Muscle layer of duodenum (tissue), 2 donors: Measurements from ENCODE around the gene NEK9.

Source experiments
- H3K27ac ChIP-seq: one replicate; pipeline ENCODE4 v1.7.0; 2013; ENCODE audit warnings: mild to moderate bottlenecking, low read length
- H3K27me3 ChIP-seq: one replicate; pipeline ENCODE4 v1.7.0; 2013; ENCODE audit warnings: low read depth, mild to moderate bottlenecking, control low read depth, low read length
- H3K36me3 ChIP-seq, 2 donors: one replicate each; pipeline ENCODE4 v1.7.0; 2013; ENCODE audit warnings: low read length in 2 of 2, control low read depth in 1 of 2, mild to moderate bottlenecking in 1 of 2; ENCODE audit not compliant: insufficient read depth in 2 of 2, control insufficient read depth in 1 of 2
- H3K4me1 ChIP-seq, 2 donors: one replicate each; pipeline ENCODE4 v1.7.0; 2013; ENCODE audit warnings: low read length in 2 of 2, mild to moderate bottlenecking in 2 of 2, control low read depth in 1 of 2, moderate library complexity in 1 of 2; ENCODE audit not compliant: insufficient read depth in 2 of 2, control insufficient read depth in 1 of 2
- H3K4me3 ChIP-seq, 2 donors: one replicate each; pipeline ENCODE4 v1.7.0; 2013; ENCODE audit warnings: low read length in 2 of 2, low read depth in 1 of 2, mild to moderate bottlenecking in 1 of 2
- H3K9me3 ChIP-seq, 2 donors: one replicate each; pipeline ENCODE4 v1.7.0; 2013; ENCODE audit warnings: low read length in 2 of 2, control low read depth in 1 of 2, mild to moderate bottlenecking in 1 of 2; ENCODE audit not compliant: control insufficient read depth in 1 of 2
- donor health status: healthy.

NEK9 gene

DNA sequence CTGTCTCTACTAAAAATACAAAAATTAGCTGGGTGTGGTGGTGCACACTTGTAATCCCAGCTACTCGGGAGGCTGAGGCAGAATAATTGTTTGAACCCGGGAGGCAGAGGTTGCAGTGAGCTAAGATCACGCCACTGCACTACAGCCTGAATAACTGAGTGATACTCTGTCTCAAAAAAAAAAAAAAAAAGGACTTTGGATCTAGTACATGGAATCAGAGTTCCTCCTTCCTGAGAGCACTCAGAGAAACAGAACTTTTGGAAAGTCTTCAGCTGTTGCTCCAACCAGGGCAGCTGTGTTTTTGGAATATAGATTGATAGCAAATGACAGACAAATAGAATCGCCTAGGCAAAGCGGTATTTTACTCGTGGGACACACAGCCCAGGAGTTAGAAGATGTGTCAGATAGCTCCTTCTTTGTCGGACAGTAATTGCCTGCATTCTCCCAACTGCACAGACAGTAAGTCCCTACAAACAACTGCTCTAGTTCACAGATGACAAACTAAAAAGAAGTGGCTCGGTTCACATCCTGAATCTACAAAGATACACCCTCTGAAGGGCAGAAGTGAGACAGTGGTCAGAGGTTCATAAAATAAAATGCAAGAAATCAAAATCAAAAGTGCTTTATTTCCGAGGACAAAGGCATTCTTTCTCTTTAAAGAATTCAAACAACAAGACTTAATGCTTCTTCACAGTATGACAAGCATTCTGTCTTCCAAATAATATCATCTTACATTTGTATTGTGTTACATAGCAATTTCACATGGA is 17.1 kb upstream of the NEK9 start:
- Histone ChIP-seq H3K36me3 (peaks cover 4 to 8% of the 10 kb centered on the region in 2 donors), H3K27me3 (no peaks in the 10 kb centered on the region), H3K9me3 (no peaks in the 10 kb centered on the region), H3K27ac (peak overlapping the region; percentile 40), H3K4me1 (peaks cover 7 to 26% of the 10 kb centered on the region in 2 donors), H3K4me3 (no peak overlapping the region)

DNA sequence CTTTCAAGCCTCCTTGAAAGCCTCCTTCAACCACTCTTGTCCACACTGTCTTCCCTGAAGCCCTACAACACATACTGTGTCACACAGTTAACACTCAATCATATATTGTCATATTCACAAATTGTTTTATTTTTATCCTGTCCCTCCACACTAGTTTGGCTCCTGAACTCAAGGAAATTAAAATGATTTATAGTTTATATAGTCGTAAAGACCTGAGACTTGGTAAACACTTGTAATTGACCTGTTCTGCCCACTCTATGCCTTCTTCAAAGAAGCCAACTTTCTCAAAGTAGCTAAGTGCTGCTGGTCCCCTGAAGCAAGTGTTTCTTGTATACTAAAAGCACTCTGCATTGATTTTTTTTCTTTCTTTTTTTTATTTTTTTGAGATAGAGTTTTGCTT is 15.6 kb upstream of the NEK9 start:
- H3K27ac ChIP-seq, result no peak overlapping the region
- no peaks in the 10 kb centered on the region for H3K9me3 ChIP-seq
- H3K27me3 ChIP-seq, result no peaks in the 10 kb centered on the region
- peaks cover 8 to 30% of the 10 kb centered on the region in 2 donors for H3K4me1 ChIP-seq
- H3K4me3 ChIP-seq, result no peak overlapping the region
- peaks cover 4% of the 10 kb centered on the region in 2 donors for H3K36me3 ChIP-seq

DNA sequence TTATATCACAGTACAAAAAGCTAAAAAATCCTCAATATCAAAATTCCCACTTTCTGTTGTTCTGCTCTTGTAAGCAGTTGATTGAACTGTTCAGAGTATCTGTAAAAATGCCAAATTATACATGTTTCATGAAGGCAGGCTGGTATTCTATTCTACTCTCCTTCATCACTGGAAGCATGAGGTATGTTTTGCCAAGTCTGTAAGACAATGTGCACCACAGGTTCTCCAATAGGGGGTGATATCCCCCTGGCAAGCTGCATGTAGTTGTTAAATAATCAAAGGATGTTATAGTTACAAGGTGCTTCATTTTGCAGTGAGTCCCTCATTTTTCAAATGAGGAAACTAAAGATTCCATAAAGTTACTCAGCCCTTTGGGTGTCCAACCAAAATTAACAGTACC is 15.1 kb upstream of the NEK9 start:
- Histone ChIP-seq H3K4me3 (no peak overlapping the region), H3K27ac (no peak overlapping the region), H3K4me1 (peaks cover 8 to 30% of the 10 kb centered on the region in 2 donors), H3K9me3 (no peaks in the 10 kb centered on the region), H3K36me3 (peaks cover 4% of the 10 kb centered on the region in 2 donors), H3K27me3 (no peaks in the 10 kb centered on the region)

DNA sequence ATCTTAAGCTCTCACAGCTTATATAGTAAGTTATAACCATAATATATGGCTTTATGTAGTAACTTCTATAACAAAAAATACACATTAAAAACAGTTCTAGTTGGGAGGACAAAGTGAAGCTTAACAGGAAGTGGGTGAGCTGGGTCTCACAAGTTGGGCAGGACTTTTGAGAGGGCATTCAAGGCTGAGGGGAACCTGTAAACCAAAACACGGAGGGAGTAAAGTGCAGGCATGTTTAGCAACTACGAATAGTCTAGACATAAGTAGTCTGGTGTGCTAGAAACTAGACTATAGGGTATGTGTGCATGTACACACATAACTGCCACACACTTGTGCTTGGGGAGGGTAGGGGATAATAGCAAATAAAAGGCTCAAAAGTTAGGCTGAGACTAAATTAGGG is 14.2 kb upstream of the NEK9 start:
- no peak overlapping the region for H3K4me3 ChIP-seq
- no peak overlapping the region for H3K27ac ChIP-seq
- no peaks in the 10 kb centered on the region for H3K9me3 ChIP-seq
- peaks cover under 1 to 4% of the 10 kb centered on the region in 2 donors for H3K36me3 ChIP-seq
- H3K27me3 ChIP-seq, result no peaks in the 10 kb centered on the region
- peaks cover 8 to 25% of the 10 kb centered on the region in 2 donors for H3K4me1 ChIP-seq

DNA sequence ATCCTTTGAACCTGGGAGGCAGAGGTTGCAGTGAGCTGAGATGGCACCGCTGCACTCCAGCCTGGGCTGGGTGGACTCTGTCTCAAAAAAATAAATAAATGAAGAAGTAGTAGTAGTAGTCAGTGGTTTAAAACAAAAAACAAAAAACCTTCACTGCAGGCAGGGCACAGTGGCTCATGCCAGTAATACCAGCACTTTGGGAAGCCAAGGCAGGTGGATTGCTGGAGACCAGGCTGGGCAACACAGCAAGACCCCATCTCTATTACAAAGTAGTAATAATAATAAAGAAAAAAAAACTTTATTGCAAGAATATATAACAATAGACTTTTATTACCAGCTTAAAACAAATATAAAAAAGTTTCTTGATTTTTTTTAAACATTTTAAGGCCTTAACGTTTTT is 13.8 kb upstream of the NEK9 start:
- no peak overlapping the region for H3K27ac ChIP-seq
- H3K9me3 ChIP-seq, result no peaks in the 10 kb centered on the region
- H3K4me1 ChIP-seq, result peaks cover 8 to 23% of the 10 kb centered on the region in 2 donors
- H3K4me3 ChIP-seq, result no peak overlapping the region
- H3K27me3 ChIP-seq, result no peaks in the 10 kb centered on the region
- H3K36me3 ChIP-seq, result peaks cover 0 to 4% of the 10 kb centered on the region in 2 donors

DNA sequence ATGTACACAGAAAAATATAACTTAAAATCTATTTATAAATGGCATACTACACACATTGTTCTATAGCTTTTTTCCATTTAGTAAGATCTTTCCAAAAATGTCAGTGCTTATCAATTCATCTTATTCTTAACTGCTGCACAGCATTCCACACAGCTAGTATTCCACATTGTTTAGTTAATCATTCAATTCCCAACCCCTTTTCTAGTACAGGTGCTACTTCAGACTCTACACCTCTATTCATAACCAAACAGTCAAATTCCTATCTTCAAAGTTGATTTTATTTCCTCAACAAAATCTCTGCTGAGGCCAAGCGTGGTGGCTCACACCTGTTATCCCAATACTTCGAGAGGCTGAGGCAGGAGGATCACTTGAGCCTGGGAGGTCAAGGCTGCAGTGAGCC is 12.3 kb upstream of the NEK9 start:
- Histone ChIP-seq H3K9me3 (no peaks in the 10 kb centered on the region), H3K27me3 (no peaks in the 10 kb centered on the region), H3K4me1 (peaks cover 8 to 23% of the 10 kb centered on the region in 2 donors), H3K27ac (no peak overlapping the region), H3K36me3 (peaks cover 8 to 9% of the 10 kb centered on the region in 2 donors), H3K4me3 (no peak overlapping the region)

DNA sequence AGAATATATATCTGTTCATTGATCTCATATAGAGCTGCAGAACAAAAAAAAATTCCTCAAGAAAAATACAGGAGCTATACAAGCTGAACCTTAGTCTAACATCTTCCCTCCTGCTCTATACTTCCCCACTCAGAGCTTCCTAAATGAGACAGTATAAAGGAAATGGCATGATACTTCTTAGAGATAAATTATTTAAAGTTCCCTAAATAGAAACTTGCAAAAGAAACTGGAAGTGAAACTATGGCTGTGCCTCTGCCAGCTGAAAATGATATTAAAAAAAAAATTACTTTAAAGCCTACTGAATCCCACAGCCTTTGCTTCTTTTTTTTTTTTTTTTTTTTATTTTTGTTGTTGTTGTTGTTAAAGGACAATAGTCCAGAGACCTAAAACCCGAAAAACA is 11.6 kb upstream of the NEK9 start:
- peaks cover 8 to 17% of the 10 kb centered on the region in 2 donors for H3K4me1 ChIP-seq
- H3K36me3 ChIP-seq, result peaks cover 15 to 16% of the 10 kb centered on the region in 2 donors
- no peaks in the 10 kb centered on the region for H3K9me3 ChIP-seq
- no peaks in the 10 kb centered on the region for H3K27me3 ChIP-seq
- peak overlapping the region; percentile 30 for H3K27ac ChIP-seq
- H3K4me3 ChIP-seq, result no peak overlapping the region

DNA sequence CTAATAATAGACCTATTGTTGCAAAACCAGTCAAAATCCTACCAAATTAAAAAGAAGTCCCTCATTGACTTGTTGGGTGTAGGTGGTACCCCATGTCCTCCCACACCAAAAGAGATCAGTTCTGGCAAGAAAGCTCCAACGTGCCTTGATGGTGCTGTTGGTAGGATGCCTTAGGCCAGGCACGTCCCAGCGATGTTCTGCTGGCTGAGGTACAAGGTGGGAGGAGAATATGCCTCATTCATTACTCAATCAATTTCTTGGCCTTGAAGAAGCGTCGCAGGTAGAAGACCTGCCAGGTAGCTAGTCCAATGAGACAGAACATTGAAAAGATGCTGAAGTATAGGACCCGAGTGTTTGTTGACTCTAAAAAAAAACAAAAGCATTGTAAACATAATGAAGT is 7.8 kb upstream of the NEK9 start:
- H3K9me3 ChIP-seq, result no peaks in the 10 kb centered on the region
- H3K36me3 ChIP-seq, result peaks cover 22 to 25% of the 10 kb centered on the region in 2 donors
- no peaks in the 10 kb centered on the region for H3K27me3 ChIP-seq
- no peak overlapping the region for H3K27ac ChIP-seq
- peaks cover 8 to 12% of the 10 kb centered on the region in 2 donors for H3K4me1 ChIP-seq
- no peak overlapping the region for H3K4me3 ChIP-seq

DNA sequence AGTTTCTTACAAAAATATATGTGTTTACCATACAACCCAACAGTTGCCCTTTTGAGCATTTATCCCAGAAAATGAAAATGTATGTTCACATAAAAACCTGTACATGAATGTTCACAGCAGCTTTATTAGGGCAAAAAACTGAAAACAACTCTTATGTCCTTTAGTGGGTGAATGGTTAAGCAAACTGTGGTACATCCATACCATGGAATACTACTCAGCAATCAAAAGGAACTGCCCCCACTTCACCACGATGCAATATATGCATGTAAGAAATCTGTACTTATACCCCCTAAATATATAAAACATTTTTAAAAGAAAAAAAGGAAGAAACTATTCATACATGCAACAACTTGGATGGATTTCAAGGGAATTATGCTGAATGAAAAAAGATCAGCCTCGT is 6.7 kb upstream of the NEK9 start:
- Histone ChIP-seq H3K4me1 (peaks cover 7 to 8% of the 10 kb centered on the region in 2 donors), H3K4me3 (no peak overlapping the region), H3K27ac (no peak overlapping the region), H3K27me3 (no peaks in the 10 kb centered on the region), H3K36me3 (peaks cover 22 to 25% of the 10 kb centered on the region in 2 donors), H3K9me3 (no peaks in the 10 kb centered on the region)

DNA sequence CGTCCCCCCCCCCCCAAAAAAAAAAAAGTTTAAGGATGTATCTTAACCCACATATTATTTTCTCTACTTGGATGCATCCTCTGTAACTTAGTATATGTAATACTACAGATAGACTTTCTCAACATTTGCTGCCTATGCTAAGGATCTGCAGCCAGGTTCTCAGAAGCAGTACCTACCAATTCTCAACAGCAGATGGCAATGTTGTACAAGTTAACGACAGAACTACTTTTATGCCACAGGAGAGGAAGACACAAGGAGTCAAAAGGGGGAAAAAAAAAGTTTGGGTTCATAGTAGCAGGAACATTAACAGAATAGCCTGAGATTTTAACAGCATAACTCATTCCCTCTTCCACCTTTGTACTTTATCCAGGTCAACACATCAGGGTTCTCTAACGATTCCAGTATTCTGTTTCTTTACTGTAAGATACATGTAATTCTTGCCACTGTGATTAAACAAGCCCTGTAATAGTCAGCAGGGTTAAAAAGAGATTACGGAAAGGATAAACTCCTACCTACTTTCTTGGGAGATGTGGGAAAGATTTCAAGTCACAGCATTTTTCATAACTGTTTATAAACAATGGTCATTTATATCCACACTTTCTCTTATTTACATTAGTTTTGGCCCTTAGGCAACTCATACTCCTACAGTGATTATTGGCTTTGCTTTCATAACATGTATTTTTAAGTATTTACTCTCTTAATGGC is 5.7 kb upstream of the NEK9 start:
- Histone ChIP-seq H3K9me3 (no peaks in the 10 kb centered on the region), H3K4me1 (peaks cover 0 to 12% of the 10 kb centered on the region in 2 donors), H3K27me3 (no peaks in the 10 kb centered on the region), H3K36me3 (peaks cover 22 to 25% of the 10 kb centered on the region in 2 donors), H3K4me3 (no peak overlapping the region), H3K27ac (peak overlapping the region; percentile 41)

DNA sequence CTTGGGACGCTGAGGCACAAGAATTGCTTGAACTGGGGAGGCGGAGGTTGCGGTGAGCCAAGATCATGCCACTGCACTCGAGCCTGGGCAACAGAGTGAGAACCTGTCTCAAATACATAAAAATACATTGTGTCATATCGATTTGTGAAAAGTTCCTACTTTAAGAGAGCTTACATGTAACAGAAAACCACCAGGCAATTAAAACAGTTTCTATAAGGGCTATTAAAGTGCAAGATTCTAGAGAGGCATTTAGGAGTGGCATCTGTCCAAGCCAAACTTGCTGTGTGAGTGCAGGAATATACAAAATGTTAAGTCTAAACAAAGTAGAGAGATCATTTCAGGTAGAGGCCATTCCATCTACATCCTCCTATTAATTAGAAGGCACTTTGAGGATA is 1.7 kb upstream of the NEK9 start:
- Histone ChIP-seq H3K9me3 (no peaks in the 10 kb centered on the region), H3K36me3 (peaks cover 11 to 13% of the 10 kb centered on the region in 2 donors), H3K4me3 (no peak overlapping the region), H3K27me3 (no peaks in the 10 kb centered on the region), H3K27ac (no peak overlapping the region), H3K4me1 (peaks cover 8 to 29% of the 10 kb centered on the region in 2 donors)
